H9 (cell line): ENCODE measurements around the gene ETNPPL. TPM values are rescaled to one million over a fixed set of nuclear protein-coding genes. Genes with fewer than 3 reads are reported as not detected.

Experiments used
- DNase-seq: peaks from one replicate; pipeline ENCODE4 v3.0.0-alpha.2; 2017
- H2AFZ ChIP-seq: one replicate; pipeline ENCODE4 v1.6.1; 2013; ENCODE audit warnings: mild to moderate bottlenecking, low read length, control low read depth, moderate library complexity
- H2AK5ac ChIP-seq: 2 replicates; pipeline ENCODE4 v1.6.1; 2013; ENCODE audit warnings: low read length, control low read depth, mixed read lengths; ENCODE audit not compliant: insufficient read length
- H2BK120ac ChIP-seq: one replicate; pipeline ENCODE4 v1.6.1; 2013; ENCODE audit warnings: low read depth, mild to moderate bottlenecking, low read length, control low read depth, inconsistent platforms; ENCODE audit not compliant: poor library complexity, severe bottlenecking
- H2BK12ac ChIP-seq: 2 replicates; pipeline ENCODE4 v1.6.1; 2013; ENCODE audit warnings: low read length, control low read depth, mixed read lengths, low read depth; ENCODE audit not compliant: insufficient read length
- H2BK15ac ChIP-seq: 2 replicates; pipeline ENCODE4 v1.6.1; 2013; ENCODE audit warnings: low read depth, low read length, control low read depth
- H2BK20ac ChIP-seq: one replicate; pipeline ENCODE4 v1.6.1; 2013; ENCODE audit warnings: low read depth, mild to moderate bottlenecking, low read length, control low read depth, inconsistent platforms; ENCODE audit not compliant: poor library complexity, severe bottlenecking
- H2BK5ac ChIP-seq: 2 replicates; pipeline ENCODE4 v1.6.1; 2013; ENCODE audit warnings: low read length, control low read depth, mixed read lengths; ENCODE audit not compliant: insufficient read length
- H3K14ac ChIP-seq: 2 replicates; pipeline ENCODE4 v1.6.1; 2013; ENCODE audit warnings: low read length, control low read depth; ENCODE audit not compliant: insufficient read depth
- H3K18ac ChIP-seq: 2 replicates; pipeline ENCODE4 v1.6.1; 2013; ENCODE audit warnings: low read depth, mild to moderate bottlenecking, mixed read lengths, low read length, control low read depth; ENCODE audit not compliant: insufficient read length
- H3K23ac ChIP-seq: 2 replicates; pipeline ENCODE4 v1.6.1; 2013; ENCODE audit warnings: low read length, control low read depth, mixed read lengths, low read depth; ENCODE audit not compliant: insufficient read length
- H3K23me2 ChIP-seq: 2 replicates; pipeline ENCODE4 v1.6.1; 2013; ENCODE audit warnings: low read depth, mild to moderate bottlenecking, mixed read lengths, low read length, control low read depth; ENCODE audit not compliant: insufficient read length, poor library complexity, severe bottlenecking
- H3K27ac ChIP-seq: 2 replicates; pipeline ENCODE4 v1.5.1; 2013; ENCODE audit warnings: low read length, control low read depth, mixed read lengths, low read depth; ENCODE audit not compliant: insufficient read length
- H3K27me3 ChIP-seq: 2 replicates; pipeline ENCODE4 v1.6.1; 2013; ENCODE audit warnings: low read length, control low read depth, inconsistent platforms; ENCODE audit not compliant: insufficient read depth
- H3K4ac ChIP-seq: 2 replicates; pipeline ENCODE4 v1.6.1; 2013; ENCODE audit warnings: low read depth, mild to moderate bottlenecking, control low read depth, inconsistent platforms, low read length, moderate library complexity
- H3K4me1 ChIP-seq: 2 replicates; pipeline ENCODE4 v1.6.1; 2013; ENCODE audit warnings: low read length, control low read depth, inconsistent platforms; ENCODE audit not compliant: insufficient read depth
- H3K4me2 ChIP-seq: 2 replicates; pipeline ENCODE4 v1.6.1; 2013; ENCODE audit warnings: low read length, control low read depth, mixed read lengths; ENCODE audit not compliant: insufficient read length, insufficient read depth
- H3K56ac ChIP-seq: 2 replicates; pipeline ENCODE4 v1.6.1; 2013; ENCODE audit warnings: low read depth, mild to moderate bottlenecking, mixed read lengths, low read length, control low read depth; ENCODE audit not compliant: insufficient read length
- H3K79me1 ChIP-seq: 2 replicates; pipeline ENCODE4 v1.6.1; 2013; ENCODE audit warnings: low read depth, mild to moderate bottlenecking, moderate library complexity, low read length, control low read depth, inconsistent platforms; ENCODE audit not compliant: insufficient read depth, poor library complexity, severe bottlenecking
- H3K79me2 ChIP-seq: 2 replicates; pipeline ENCODE4 v1.6.1; 2013; ENCODE audit warnings: low read length, control low read depth, inconsistent platforms; ENCODE audit not compliant: insufficient read depth
- H3K9ac ChIP-seq: 2 replicates; pipeline ENCODE4 v1.6.1; 2013; ENCODE audit warnings: low read length, control low read depth, mixed read lengths; ENCODE audit not compliant: insufficient read length; ENCODE audit errors: extremely low read depth
- H3K9me3 ChIP-seq: one replicate; pipeline ENCODE4 v1.6.1; 2013; ENCODE audit warnings: low read depth, low read length, inconsistent platforms; ENCODE audit not compliant: control insufficient read depth
- H3T11ph ChIP-seq: one replicate; pipeline ENCODE4 v1.6.1; 2013; ENCODE audit warnings: mild to moderate bottlenecking, low read length, control low read depth, inconsistent platforms
- H4K20me1 ChIP-seq: one replicate; pipeline ENCODE4 v1.6.1; 2013; ENCODE audit not compliant: control insufficient read depth, insufficient read length, insufficient read depth
- H4K5ac ChIP-seq: 2 replicates; pipeline ENCODE4 v1.6.1; 2013; ENCODE audit warnings: low read depth, mild to moderate bottlenecking, mixed read lengths, low read length, control low read depth; ENCODE audit not compliant: insufficient read length
- H4K8ac ChIP-seq: replicated peaks from 2 replicates; pipeline ENCODE4 v1.6.1; 2013; ENCODE audit warnings: low read length, control low read depth, mixed read lengths, low read depth; ENCODE audit not compliant: insufficient read length
- H4K91ac ChIP-seq: 2 replicates; pipeline ENCODE4 v1.6.1; 2013; ENCODE audit warnings: low read depth, mild to moderate bottlenecking, moderate library complexity, mixed read lengths, low read length, control low read depth; ENCODE audit not compliant: insufficient read length
- H3K27ac Mint-ChIP-seq, 3 experiments: 2 replicates in 2 of 3; 3 replicates in 1 of 3; pipeline ENCODE4 v1.8.0; 2020 to 2021; ENCODE audit warnings: mixed read lengths in 3 of 3, mild to moderate bottlenecking in 1 of 3, moderate library complexity in 1 of 3
- H3K27me3 Mint-ChIP-seq: 2 replicates; pipeline ENCODE4 v1.8.0; 2021; ENCODE audit warnings: low read depth, mild to moderate bottlenecking, moderate library complexity, mixed read lengths
- H3K36me3 Mint-ChIP-seq, 3 experiments: 2 replicates in 2 of 3; 3 replicates in 1 of 3; pipeline ENCODE4 v1.8.0; 2020 to 2021; ENCODE audit warnings: low read depth in 3 of 3, mixed read lengths in 3 of 3; ENCODE audit not compliant: insufficient read depth in 1 of 3
- H3K4me1 Mint-ChIP-seq, 2 experiments: 2 replicates each; pipeline ENCODE4 v1.8.0; 2020; ENCODE audit warnings: mixed read lengths in 2 of 2
- H3K4me3 Mint-ChIP-seq, 2 experiments: 2 replicates in 1 of 2; 3 replicates in 1 of 2; pipeline ENCODE4 v1.8.0; 2020 to 2021; ENCODE audit warnings: mild to moderate bottlenecking in 2 of 2, mixed read lengths in 2 of 2, moderate library complexity in 1 of 2
- H3K9me3 Mint-ChIP-seq, 2 experiments: 2 replicates in 1 of 2; 3 replicates in 1 of 2; pipeline ENCODE4 v1.8.0; 2020; ENCODE audit warnings: mild to moderate bottlenecking in 2 of 2, mixed read lengths in 2 of 2, moderate library complexity in 1 of 2
- WGBS: extraction: QIAGEN DNeasy Blood & Tissue Kit; methylation state at CpG from one replicate; pipeline ENCODE4 v1.1.7; 2013; ENCODE audit warnings: missing lambda C conversion rate, low lambda C conversion rate, mixed read lengths; ENCODE audit not compliant: insufficient read length; ENCODE audit errors: extremely low coverage; 5-methylcytosine and 5-hydroxymethylcytosine counted together
- total RNA-seq: library from RNA; stranded (reverse); gene quantifications from 2 replicates; pipeline ENCODE4 v1.2.1, GENCODE V29; 2021
- TF ChIP-seq, protein P1 (sequence below): fragments of 200-600 bp; sonication (generic); conservative IDR thresholded peaks from 3 replicates; pipeline ENCODE4 v1.8.0; 2021; ENCODE audit warnings: antibody characterized with exemption, mild to moderate bottlenecking

The ETNPPL gene
- total RNA-seq, 1 experiment from 2014 or later, result 1.3 TPM

DNA sequence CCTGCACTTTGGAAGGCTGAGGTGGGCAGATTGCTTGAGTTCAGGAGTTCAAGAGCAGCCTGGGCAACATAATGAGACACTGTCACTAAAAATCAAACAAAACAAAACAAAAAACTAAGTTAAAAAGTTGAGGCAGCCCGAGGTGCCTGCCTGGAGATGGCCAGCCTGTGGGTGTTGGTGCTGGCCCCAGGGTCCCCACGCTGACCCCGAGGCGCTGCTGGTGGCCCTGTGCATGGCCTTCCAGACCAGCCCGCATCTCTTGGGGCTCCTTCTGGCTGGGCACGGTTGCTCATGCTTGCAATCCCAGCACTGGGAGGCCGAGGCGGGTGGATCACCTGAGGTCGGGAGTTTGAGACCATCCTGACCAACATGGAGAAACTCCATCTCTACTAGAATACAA is 4.4 kb downstream of the ETNPPL start:
- TF ChIP-seq, protein P1, sequence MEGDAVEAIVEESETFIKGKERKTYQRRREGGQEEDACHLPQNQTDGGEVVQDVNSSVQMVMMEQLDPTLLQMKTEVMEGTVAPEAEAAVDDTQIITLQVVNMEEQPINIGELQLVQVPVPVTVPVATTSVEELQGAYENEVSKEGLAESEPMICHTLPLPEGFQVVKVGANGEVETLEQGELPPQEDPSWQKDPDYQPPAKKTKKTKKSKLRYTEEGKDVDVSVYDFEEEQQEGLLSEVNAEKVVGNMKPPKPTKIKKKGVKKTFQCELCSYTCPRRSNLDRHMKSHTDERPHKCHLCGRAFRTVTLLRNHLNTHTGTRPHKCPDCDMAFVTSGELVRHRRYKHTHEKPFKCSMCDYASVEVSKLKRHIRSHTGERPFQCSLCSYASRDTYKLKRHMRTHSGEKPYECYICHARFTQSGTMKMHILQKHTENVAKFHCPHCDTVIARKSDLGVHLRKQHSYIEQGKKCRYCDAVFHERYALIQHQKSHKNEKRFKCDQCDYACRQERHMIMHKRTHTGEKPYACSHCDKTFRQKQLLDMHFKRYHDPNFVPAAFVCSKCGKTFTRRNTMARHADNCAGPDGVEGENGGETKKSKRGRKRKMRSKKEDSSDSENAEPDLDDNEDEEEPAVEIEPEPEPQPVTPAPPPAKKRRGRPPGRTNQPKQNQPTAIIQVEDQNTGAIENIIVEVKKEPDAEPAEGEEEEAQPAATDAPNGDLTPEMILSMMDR, result no peak
- Histone ChIP-seq H3K4me1 (no peaks in the 10 kb centered on the region), H2BK120ac (no peak overlapping the region), H3K4me2 (no peak overlapping the region), H3K79me2 (no peaks in the 10 kb centered on the region), H4K91ac (no peak overlapping the region), H4K20me1 (no peaks in the 10 kb centered on the region), H3T11ph (no peak overlapping the region), H3K23ac (no peak overlapping the region), H2AFZ (no peak overlapping the region), H3K27ac (no peak overlapping the region), H3K18ac (no peak overlapping the region), H3K4ac (no peak overlapping the region), H4K8ac (no peak overlapping the region), H2BK12ac (no peak overlapping the region), H3K79me1 (no peaks in the 10 kb centered on the region), H2AK5ac (no peak overlapping the region), H4K5ac (no peak overlapping the region), H3K14ac (no peak overlapping the region), H3K23me2 (peaks cover 8% of the 10 kb centered on the region), H2BK5ac (no peak overlapping the region), H3K27me3 (no peaks in the 10 kb centered on the region), H2BK15ac (no peak overlapping the region), H2BK20ac (no peak overlapping the region), H3K56ac (no peak overlapping the region), H3K9ac (no peak overlapping the region), H3K9me3 (no peaks in the 10 kb centered on the region)
- peaks cover 13 to 14% of the 10 kb centered on the region in 2 experiments for H3K4me1 Mint-ChIP-seq
- H3K36me3 Mint-ChIP-seq, result no peaks in the 10 kb centered on the region; a peak in 1 of 7 replicates
- peaks cover 26% of the 10 kb centered on the region for H3K27me3 Mint-ChIP-seq
- DNase-seq, result no peak
- H3K9me3 Mint-ChIP-seq, result no peaks in the 10 kb centered on the region
- WGBS, result no CpG with 5 or more reads among the region's 9 CpGs
- H3K27ac Mint-ChIP-seq, result no peak overlapping the region
- H3K4me3 Mint-ChIP-seq, result no peak overlapping the region
